Neural progenitor cell (in vitro differentiated cells): ENCODE results near the gene C1orf226.

Source experiments
- CTCF ChIP-seq: fragments of 200-600 bp; sonication (generic); IDR thresholded peaks from 2 replicates; pipeline ENCODE4 v1.5.1; 2017; ENCODE audit warnings: antibody characterized with exemption, mild to moderate bottlenecking
- EZH2 ChIP-seq: fragments of 200-600 bp; sonication (generic); IDR thresholded peaks from 2 replicates; pipeline ENCODE4 v1.6.1; 2017; ENCODE audit warnings: antibody characterized with exemption, mild to moderate bottlenecking, moderate library complexity

GRCh38 chr1:162366671-162367070, 14.9 kb upstream of the C1orf226 start:
- TF ChIP-seq EZH2 (no peak), CTCF (no peak)
